OCI-LY7 (cell line): Measurements from ENCODE around the gene NFKBIE. TPM values are rescaled to one million over a fixed set of nuclear protein-coding genes. Genes with fewer than 3 reads are reported as not detected.
A peak's percentile ranks its signal among the peaks of the same experiment; 100 is the strongest.

Experiments used
- BruUV-seq: library from RNA; stranded (reverse); fragments of 400-500 nt; replicated peaks from 2 replicates; lab custom pipeline; 2021; lab: Mats Ljungman, UMichigan
- CTCF ChIA-PET: fragments of 300-600 bp; sonication (Branson Sonifier 250); formaldehyde crosslinking; loops from one replicate; lab custom pipeline; 2022; ENCODE audit warnings: antibody characterized with exemption; ENCODE audit not compliant: unreplicated experiment; lab: Charles Lee
- POLR2A ChIA-PET: fragments of 300-600 bp; sonication (Branson Sonifier 250); formaldehyde crosslinking; loops from one replicate; lab custom pipeline; 2022; ENCODE audit warnings: antibody characterized with exemption; lab: Charles Lee
- DNase-seq: peaks from one replicate; pipeline ENCODE4 v3.0.0-alpha.2; 2015; ENCODE audit warnings: low spot score
- H2AFZ ChIP-seq: fragments of 200-600 bp; sonication (generic), shearing (Covaris generic); 2 replicates; pipeline ENCODE4 v1.6.1; 2014; ENCODE audit warnings: mild to moderate bottlenecking, antibody characterized with exemption, low read length, moderate library complexity
- H3K27ac ChIP-seq: fragments of 200-600 bp; sonication (generic); 2 replicates; pipeline ENCODE4 v1.5.1; 2014; ENCODE audit warnings: mixed run types, low read depth, mild to moderate bottlenecking, moderate library complexity, low read length, inconsistent platforms; ENCODE audit not compliant: poor library complexity, severe bottlenecking
- H3K36me3 ChIP-seq: fragments of 200-600 bp; sonication (generic); 2 replicates; pipeline ENCODE4 v1.6.1; 2014; ENCODE audit warnings: mild to moderate bottlenecking, antibody characterized with exemption, low read length, moderate library complexity, mixed read lengths; ENCODE audit not compliant: insufficient read depth
- H3K4me1 ChIP-seq: fragments of 200-600 bp; sonication (generic); 2 replicates; pipeline ENCODE4 v1.5.1; 2014; ENCODE audit warnings: mild to moderate bottlenecking, low read length; ENCODE audit not compliant: insufficient read depth, poor library complexity, severe bottlenecking
- H3K4me2 ChIP-seq: fragments of 200-600 bp; sonication (generic); 2 replicates; pipeline ENCODE4 v1.6.1; 2014; ENCODE audit warnings: mild to moderate bottlenecking, low read length
- H3K4me3 ChIP-seq: fragments of 200-600 bp; sonication (generic); 2 replicates; pipeline ENCODE4 v1.5.1; 2014; ENCODE audit warnings: mild to moderate bottlenecking, low read depth, low read length; ENCODE audit not compliant: poor library complexity, severe bottlenecking
- H3K79me2 ChIP-seq: fragments of 200-600 bp; sonication (generic); 2 replicates; pipeline ENCODE4 v1.6.1; 2016; ENCODE audit warnings: low read depth, mild to moderate bottlenecking, low read length, moderate library complexity, mixed read lengths; ENCODE audit not compliant: insufficient read depth
- H3K9me2 ChIP-seq: fragments of 200-600 bp; sonication (generic); 2 replicates; pipeline ENCODE4 v1.6.1; 2016; ENCODE audit warnings: mild to moderate bottlenecking, low read length, mixed read lengths; ENCODE audit not compliant: insufficient read depth
- H3K9me3 ChIP-seq: fragments of 200-600 bp; sonication (generic); 2 replicates; pipeline ENCODE4 v1.6.1; 2014; ENCODE audit warnings: mild to moderate bottlenecking, mixed run types, low read length, mixed read lengths
- H4K20me1 ChIP-seq: fragments of 200-600 bp; sonication (generic); 2 replicates; pipeline ENCODE4 v1.6.1; 2014; ENCODE audit warnings: mild to moderate bottlenecking, antibody characterized with exemption, low read length, moderate library complexity, mixed read lengths; ENCODE audit not compliant: insufficient read depth
- EZH2phosphoT487 ChIP-seq: fragments of 200-600 bp; sonication (generic); IDR thresholded peaks from 2 replicates; pipeline ENCODE4 v1.6.1; 2018; ENCODE audit warnings: low read depth, borderline replicate concordance, mild to moderate bottlenecking, mixed run types, antibody characterized with exemption, low read length, moderate library complexity, mixed read lengths
- intact Hi-C: fragments of 100-400 bp; cut with micrococcal nuclease; formaldehyde crosslinking; loops from one replicate; pipeline ENCODE4 v1.10.0; 2022; ENCODE audit not compliant: unreplicated experiment
- total RNA-seq, 2 experiments: library from RNA; depleted of rRNA in 1 of 2; stranded (reverse); fragments of >200 nt in 1 of 2; shearing (Covaris generic) in 1 of 2; gene quantifications; 2 replicates each; pipeline ENCODE4 v1.2.3, GENCODE V29; 2014 to 2022
- TF ChIP-seq, protein P1 (sequence below): fragments of 200-600 bp; sonication (generic); conservative IDR thresholded peaks from 2 replicates; pipeline ENCODE4 v1.5.1; 2014; ENCODE audit warnings: mild to moderate bottlenecking, antibody characterized with exemption, low read length, moderate library complexity, mixed read lengths

Gene NFKBIE
- total RNA-seq, 2 experiments from 2014 or later: 24.8 to 43.1 TPM

DNA sequence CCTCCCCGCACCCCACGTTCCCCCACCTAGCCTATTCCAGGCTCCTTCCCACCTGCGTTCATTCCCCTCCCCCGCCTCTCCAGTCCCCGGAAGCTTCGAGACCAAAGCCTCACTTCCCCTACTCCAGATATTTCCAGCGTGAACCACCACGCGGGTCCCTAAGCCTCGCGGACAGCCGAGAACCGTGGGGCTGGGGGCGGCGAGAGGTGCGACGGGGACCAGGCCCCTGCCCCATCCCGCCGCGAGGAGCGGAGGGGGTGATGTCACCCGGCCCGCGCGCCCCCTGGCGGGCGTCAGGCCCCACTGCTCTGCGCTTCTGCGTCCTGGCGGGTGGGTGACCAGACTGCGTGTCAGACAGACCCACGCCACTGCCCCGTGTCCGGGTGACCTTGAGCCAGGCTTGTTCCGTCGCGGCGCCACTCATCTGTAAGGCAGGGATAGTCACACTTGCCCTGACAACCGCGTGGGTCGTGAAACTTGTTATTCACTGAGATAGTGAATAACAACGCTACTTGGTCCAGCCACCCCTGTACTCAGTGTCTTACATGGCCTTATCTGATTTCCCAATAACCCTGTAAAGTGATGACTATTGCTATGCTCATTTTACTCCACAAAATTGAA, 27.4 kb downstream of the NFKBIE start:
- CTCF ChIA-PET: interaction anchor here (1.6 kb wide), 1 partner anchor 14 kb away, joined by 7 read pairs; no protein-coding TSS in a partner anchor
- POLR2A ChIA-PET: no interaction called here
- no peaks in the 10 kb centered on the region for H3K9me3 ChIP-seq
- H3K36me3 ChIP-seq: peaks cover 32% of the 10 kb centered on the region; the same call in 1 of the 2 replicates
- peaks cover 22% of the 10 kb centered on the region for H3K4me1 ChIP-seq
- H3K79me2 ChIP-seq: no peaks in the 10 kb centered on the region
- H3K27ac ChIP-seq: no peak overlapping the region
- H2AFZ ChIP-seq: peak overlapping the region; percentile 72
- H3K9me2 ChIP-seq: no peaks in the 10 kb centered on the region
- intact Hi-C loops: loop anchor here (1.0 to 2.0 kb wide), 3 partner anchors 15 to 141 kb away; partner anchors contain the start of gene SLC29A1
- peak; percentile 84 for DNase-seq
- no peak for TF ChIP-seq EZH2phosphoT487
- TF ChIP-seq, protein P1, sequence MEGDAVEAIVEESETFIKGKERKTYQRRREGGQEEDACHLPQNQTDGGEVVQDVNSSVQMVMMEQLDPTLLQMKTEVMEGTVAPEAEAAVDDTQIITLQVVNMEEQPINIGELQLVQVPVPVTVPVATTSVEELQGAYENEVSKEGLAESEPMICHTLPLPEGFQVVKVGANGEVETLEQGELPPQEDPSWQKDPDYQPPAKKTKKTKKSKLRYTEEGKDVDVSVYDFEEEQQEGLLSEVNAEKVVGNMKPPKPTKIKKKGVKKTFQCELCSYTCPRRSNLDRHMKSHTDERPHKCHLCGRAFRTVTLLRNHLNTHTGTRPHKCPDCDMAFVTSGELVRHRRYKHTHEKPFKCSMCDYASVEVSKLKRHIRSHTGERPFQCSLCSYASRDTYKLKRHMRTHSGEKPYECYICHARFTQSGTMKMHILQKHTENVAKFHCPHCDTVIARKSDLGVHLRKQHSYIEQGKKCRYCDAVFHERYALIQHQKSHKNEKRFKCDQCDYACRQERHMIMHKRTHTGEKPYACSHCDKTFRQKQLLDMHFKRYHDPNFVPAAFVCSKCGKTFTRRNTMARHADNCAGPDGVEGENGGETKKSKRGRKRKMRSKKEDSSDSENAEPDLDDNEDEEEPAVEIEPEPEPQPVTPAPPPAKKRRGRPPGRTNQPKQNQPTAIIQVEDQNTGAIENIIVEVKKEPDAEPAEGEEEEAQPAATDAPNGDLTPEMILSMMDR: peak; percentile 96
- H3K4me3 ChIP-seq: peak overlapping the region; percentile 57
- H3K4me2 ChIP-seq: peak overlapping the region; percentile 84
- H4K20me1 ChIP-seq: no peaks in the 10 kb centered on the region
- BruUV-seq: no TSS peak

DNA sequence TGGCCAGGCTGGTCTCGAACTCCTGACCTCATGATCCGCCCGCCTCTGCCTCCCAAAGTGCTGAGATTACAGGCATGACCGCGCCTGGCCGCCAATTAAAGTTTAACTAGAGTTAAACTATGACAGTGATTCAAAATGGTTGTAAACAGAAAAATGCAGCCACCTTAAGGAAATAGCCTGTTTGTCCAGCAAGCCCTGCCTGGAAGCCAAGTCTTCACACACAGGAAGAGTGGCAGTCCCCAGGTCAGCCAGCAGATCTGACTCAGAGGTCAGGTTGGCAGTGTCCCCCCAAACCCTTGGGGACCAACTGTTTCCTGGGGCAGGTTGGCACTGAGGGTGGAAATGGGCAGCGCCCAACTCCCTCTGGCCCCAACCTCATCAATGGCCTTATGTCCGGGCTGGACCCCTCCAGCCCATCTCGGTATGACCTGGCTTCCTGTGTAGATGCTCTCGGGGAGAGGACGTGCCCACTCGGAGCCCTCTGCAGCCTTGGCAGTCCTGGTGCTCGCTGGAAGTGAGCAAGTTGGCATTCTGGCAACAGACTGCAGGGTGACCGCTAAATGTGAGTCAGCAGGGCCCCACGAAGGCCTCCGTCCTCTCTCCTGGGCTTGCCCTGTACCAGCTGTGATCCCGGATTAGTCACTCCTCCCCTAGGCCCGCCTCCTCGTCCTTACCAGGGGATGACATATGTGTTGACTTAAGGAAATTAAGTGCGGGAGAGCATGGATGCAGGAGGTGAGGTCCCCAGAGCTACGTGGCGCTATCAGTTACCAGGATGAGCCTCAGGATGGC, 28.1 kb downstream of the NFKBIE start:
- peak overlapping the region; percentile 57 for H3K4me3 ChIP-seq
- peak overlapping the region; percentile 84 for H3K4me2 ChIP-seq
- intact Hi-C loops: loop anchor here (1.0 kb wide), 1 partner anchor 14 kb away; the partner anchor contains the start of gene SLC29A1
- ChIA-PET CTCF (interaction anchor here (1.6 kb wide), 1 partner anchor 13 kb away, joined by 7 read pairs; no protein-coding TSS in a partner anchor), POLR2A (interaction anchor here (0.6 kb wide), 1 partner anchor 19 kb away, joined by 4 read pairs; no protein-coding TSS in a partner anchor)
- peak; percentile 33 for DNase-seq
- no peaks in the 10 kb centered on the region for H3K79me2 ChIP-seq
- BruUV-seq: no TSS peak
- H4K20me1 ChIP-seq: no peaks in the 10 kb centered on the region
- H2AFZ ChIP-seq: peak overlapping the region; percentile 72
- TF ChIP-seq, protein P1: no peak
- TF ChIP-seq EZH2phosphoT487: no peak
- H3K4me1 ChIP-seq: peaks cover 24% of the 10 kb centered on the region
- no peaks in the 10 kb centered on the region for H3K9me3 ChIP-seq
- no peak overlapping the region for H3K27ac ChIP-seq
- H3K36me3 ChIP-seq: peaks cover 39% of the 10 kb centered on the region; the same call in 1 of the 2 replicates
- no peaks in the 10 kb centered on the region for H3K9me2 ChIP-seq
